ENCODE data around the gene NINJ1. TPM values are rescaled to one million over a fixed set of nuclear protein-coding genes. Genes with fewer than 3 reads are reported as not detected.

The NINJ1 gene
- total and polyA plus RNA-seq, 2 of the 13 experiments (the other 11 are each of a cell fraction or from before 2014, with no cell fraction given) = 81.2 to 92.1 TPM

GRCh38 chr9:93119953-93120845, 13.9 kb downstream of the NINJ1 start (continued):
- TF ChIP-seq ZFP41 (CRISPR knock-in tag; IDR thresholded peaks at IDR 0.05; ENCODE audit: borderline replicate concordance) (no peak), CHCHD3 (CRISPR knock-in tag; IDR thresholded peaks at IDR 0.05) (no peak), XRCC5 (optimal IDR thresholded peaks at IDR 0.05; ENCODE audit: low read length) (peak; percentile 92), SIX4 (CRISPR knock-in tag; IDR thresholded peaks at IDR 0.05) (0 out of 2 replicates have a peak, but pooled peaks have one; percentile 43), ATM (IDR thresholded peaks at IDR 0.05; ENCODE audit: borderline replicate concordance) (no peak), ZNF136 (CRISPR knock-in tag; IDR thresholded peaks at IDR 0.05; ENCODE audit: low read depth) (no peak), PITX1 (CRISPR knock-in tag; IDR thresholded peaks at IDR 0.05) (peak; percentile 73; the same call in 1 of the 2 replicates), ZBTB44 (CRISPR knock-in tag; IDR thresholded peaks at IDR 0.05) (no peak), ZBTB21 (CRISPR knock-in tag; IDR thresholded peaks at IDR 0.05) (no peak), ZNF33B (CRISPR knock-in tag; IDR thresholded peaks at IDR 0.05) (no peak), GATAD2A (CRISPR knock-in tag; IDR thresholded peaks at IDR 0.05) (peak; percentile 92), RAD21 (CRISPR knock-in tag; IDR thresholded peaks at IDR 0.05) (peak; percentile 75; the same call in 1 of the 2 replicates), PCBP1 (IDR thresholded peaks at IDR 0.05; ENCODE audit: borderline replicate concordance, low read depth, low read length) (no peak), ADNP (CRISPR knock-in tag; IDR thresholded peaks at IDR 0.05) (no peak), HNF1A (IDR thresholded peaks at IDR 0.05; ENCODE audit: low read depth) (no peak), HNF1A (CRISPR knock-in tag; IDR thresholded peaks at IDR 0.05; ENCODE audit: borderline replicate concordance) (peak; percentile 82), ZNF550 (CRISPR knock-in tag; IDR thresholded peaks at IDR 0.05; ENCODE audit: borderline replicate concordance) (no peak), KMT2A (CRISPR knock-in tag; IDR thresholded peaks at IDR 0.05) (peak; percentile 32; the same call in 1 of the 2 replicates)
- TF ChIP-seq, protein P1, sequence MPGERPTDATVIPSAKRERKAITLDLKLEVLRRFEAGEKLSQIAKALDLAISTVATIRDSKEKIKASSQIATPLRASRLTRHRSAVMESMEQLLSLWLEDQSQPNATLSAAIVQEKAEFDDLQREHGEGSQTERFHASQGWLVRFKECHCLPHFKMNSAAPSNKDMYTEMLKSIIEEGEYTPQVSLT (CRISPR knock-in tag; IDR thresholded peaks at IDR 0.05; ENCODE audit: borderline replicate concordance, low read depth) = no peak; the same call in 1 of the 2 replicates
- TF ChIP-seq, protein P2, sequence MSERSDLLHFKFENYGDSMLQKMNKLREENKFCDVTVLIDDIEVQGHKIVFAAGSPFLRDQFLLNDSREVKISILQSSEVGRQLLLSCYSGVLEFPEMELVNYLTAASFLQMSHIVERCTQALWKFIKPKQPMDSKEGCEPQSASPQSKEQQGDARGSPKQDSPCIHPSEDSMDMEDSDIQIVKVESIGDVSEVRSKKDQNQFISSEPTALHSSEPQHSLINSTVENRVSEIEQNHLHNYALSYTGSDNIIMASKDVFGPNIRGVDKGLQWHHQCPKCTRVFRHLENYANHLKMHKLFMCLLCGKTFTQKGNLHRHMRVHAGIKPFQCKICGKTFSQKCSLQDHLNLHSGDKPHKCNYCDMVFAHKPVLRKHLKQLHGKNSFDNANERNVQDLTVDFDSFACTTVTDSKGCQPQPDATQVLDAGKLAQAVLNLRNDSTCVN (CRISPR knock-in tag; IDR thresholded peaks at IDR 0.05; ENCODE audit: borderline replicate concordance) = peak; percentile 85; the same call in 1 of the 2 replicates
